Gastrocnemius medialis (tissue), 4 donors: ENCODE results near the gene SPTBN4. TPM values are rescaled to one million over a fixed set of nuclear protein-coding genes. Genes with fewer than 3 reads are reported as not detected.
A peak's percentile ranks its signal among the peaks of the same experiment; 100 is the strongest.

ENCODE experiments used
- ATAC-seq, 2 donors: fragments of 150-250 bp; one replicate each; pipeline ENCODE4 v1.9.1; 2016
- DNase-seq, 2 donors: peaks; one replicate each; pipeline ENCODE4 v3.0.0-alpha.2; 2019
- H3K27ac ChIP-seq, 4 donors: fragments of 200-600 bp; sonication (generic); 1 replicate in 1 of 4; 2 replicates in 3 of 4; pipeline ENCODE4 v1.5.1; 2016 to 2018; ENCODE audit warnings: mild to moderate bottlenecking in 2 of 4, moderate library complexity in 1 of 4
- H3K27me3 ChIP-seq, 3 donors: fragments of 200-600 bp; sonication (generic) in 2 of 3; 1 replicate in 1 of 3; 2 replicates in 2 of 3; pipeline versions ENCODE4 v1.5.1 to v1.6.0; 2016 to 2019; ENCODE audit warnings: mild to moderate bottlenecking in 1 of 3, moderate library complexity in 1 of 3
- H3K36me3 ChIP-seq, 2 donors: fragments of 200-600 bp; sonication (generic) in 1 of 2; one replicate each; pipeline ENCODE4 v1.5.1; 2017 to 2018
- H3K4me1 ChIP-seq, 2 donors: fragments of 200-600 bp; sonication (generic) in 1 of 2; one replicate each; pipeline ENCODE4 v1.5.1; 2016 to 2017; ENCODE audit warnings: mild to moderate bottlenecking in 2 of 2
- H3K4me3 ChIP-seq, 4 donors: fragments of 200-600 bp; sonication (generic) in 3 of 4; 1 replicate in 1 of 4; 2 replicates in 3 of 4; pipeline ENCODE4 v1.5.1; 2016 to 2019; ENCODE audit warnings: mild to moderate bottlenecking in 2 of 4
- H3K9me3 ChIP-seq, 3 donors: fragments of 200-600 bp; sonication (generic) in 2 of 3; 1 replicate in 1 of 3; 2 replicates in 2 of 3; pipeline ENCODE4 v1.5.1; 2016 to 2019
- POLR2A ChIP-seq, 2 donors: fragments of 450-650 bp; IDR thresholded peaks; one replicate each; pipeline ENCODE4 v1.6.1; 2017; ENCODE audit warnings: antibody characterized with exemption in 2 of 2, mild to moderate bottlenecking in 2 of 2, moderate library complexity in 2 of 2
- in situ Hi-C, 4 donors: fragments of 200-750 bp; cut with MboI; loops; one replicate each; pipeline versions ENCODE4 v1.15.0 to v1.8.0; 2017; ENCODE audit warnings: low sequenced_read_pairs in 4 of 4
- intact Hi-C: fragments of 100-400 bp; cut with DNase I; formaldehyde crosslinking; loops from one replicate; pipeline ENCODE4 v1.15.1; 2023; ENCODE audit warnings: low total_unique reads
- total RNA-seq, 4 donors: library from RNA; depleted of rRNA; stranded (reverse); fragments of >200 nt; gene quantifications; one replicate each; pipeline versions ENCODE4 v1.1.0 to v1.2.3, GENCODE V29; 2016
- TF ChIP-seq, protein P1 (sequence below), 5 experiments: fragments of 450-650 bp in 3 of 5; fragments of 200-600 bp in 2 of 5; sonication (generic) in 2 of 5; IDR thresholded peaks in 4 of 5; conservative IDR thresholded peaks in 1 of 5; 1 replicate in 4 of 5; 2 replicates in 1 of 5; pipeline ENCODE4 v1.5.1; 2016 to 2019; ENCODE audit warnings: antibody characterized with exemption in 5 of 5, mild to moderate bottlenecking in 3 of 5, moderate library complexity in 3 of 5

Gene SPTBN4
- total RNA-seq, 4 donors from 2014 or later: 0.86 to 5.9 (median 2.4) TPM

DNA sequence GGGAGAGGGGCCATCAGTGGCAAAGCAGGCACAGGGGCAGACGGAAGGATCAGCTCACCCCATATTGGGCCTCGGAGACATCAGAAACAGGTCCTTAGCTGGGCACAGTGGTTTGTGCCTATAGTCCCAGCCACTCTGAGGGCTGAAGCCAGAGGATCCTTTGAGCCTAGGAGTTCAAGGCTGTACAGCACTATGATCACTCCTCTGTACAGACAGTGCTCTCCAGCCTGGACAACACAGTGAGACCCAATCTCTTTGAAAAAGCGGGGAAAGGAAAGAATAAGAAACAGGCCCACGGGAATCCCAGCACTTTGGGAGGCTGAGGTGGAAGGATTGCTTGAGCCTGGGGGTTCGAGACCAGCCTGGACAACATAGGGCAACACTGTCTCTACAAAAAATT lies 47.0 kb upstream of the SPTBN4 start:
- Histone ChIP-seq H3K36me3 (peaks cover 0 to 13% of the 10 kb centered on the region in 2 donors), H3K4me3 (no peak overlapping the region), H3K4me1 (peaks cover 45 to 47% of the 10 kb centered on the region in 2 donors), H3K9me3 (no peaks in the 10 kb centered on the region), H3K27ac (peak overlapping the region; percentile 98 to 100 (median 99)), H3K27me3 (no peaks in the 10 kb centered on the region)
- no peak for DNase-seq
- in situ Hi-C loops (loop anchor here in 1 of 4 donors (10.0 kb wide), 1 partner anchor 45 kb away; the partner anchor contains the start of genes BLVRB and SPTBN4), intact Hi-C loops (loop anchor here (5.0 to 10.0 kb wide), 3 partner anchors 72 to 1015 kb away; partner anchors contain the start of genes C19orf47, COQ8B, ITPKC and PLD3)
- ATAC-seq: no peak
- TF ChIP-seq POLR2A (IDR thresholded peaks at IDR 0.05): no peak
- TF ChIP-seq, protein P1, sequence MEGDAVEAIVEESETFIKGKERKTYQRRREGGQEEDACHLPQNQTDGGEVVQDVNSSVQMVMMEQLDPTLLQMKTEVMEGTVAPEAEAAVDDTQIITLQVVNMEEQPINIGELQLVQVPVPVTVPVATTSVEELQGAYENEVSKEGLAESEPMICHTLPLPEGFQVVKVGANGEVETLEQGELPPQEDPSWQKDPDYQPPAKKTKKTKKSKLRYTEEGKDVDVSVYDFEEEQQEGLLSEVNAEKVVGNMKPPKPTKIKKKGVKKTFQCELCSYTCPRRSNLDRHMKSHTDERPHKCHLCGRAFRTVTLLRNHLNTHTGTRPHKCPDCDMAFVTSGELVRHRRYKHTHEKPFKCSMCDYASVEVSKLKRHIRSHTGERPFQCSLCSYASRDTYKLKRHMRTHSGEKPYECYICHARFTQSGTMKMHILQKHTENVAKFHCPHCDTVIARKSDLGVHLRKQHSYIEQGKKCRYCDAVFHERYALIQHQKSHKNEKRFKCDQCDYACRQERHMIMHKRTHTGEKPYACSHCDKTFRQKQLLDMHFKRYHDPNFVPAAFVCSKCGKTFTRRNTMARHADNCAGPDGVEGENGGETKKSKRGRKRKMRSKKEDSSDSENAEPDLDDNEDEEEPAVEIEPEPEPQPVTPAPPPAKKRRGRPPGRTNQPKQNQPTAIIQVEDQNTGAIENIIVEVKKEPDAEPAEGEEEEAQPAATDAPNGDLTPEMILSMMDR (IDR thresholded peaks at IDR 0.05 in 4 of 5, conservative IDR thresholded peaks at IDR 0.05 in 1 of 5): no peak

DNA sequence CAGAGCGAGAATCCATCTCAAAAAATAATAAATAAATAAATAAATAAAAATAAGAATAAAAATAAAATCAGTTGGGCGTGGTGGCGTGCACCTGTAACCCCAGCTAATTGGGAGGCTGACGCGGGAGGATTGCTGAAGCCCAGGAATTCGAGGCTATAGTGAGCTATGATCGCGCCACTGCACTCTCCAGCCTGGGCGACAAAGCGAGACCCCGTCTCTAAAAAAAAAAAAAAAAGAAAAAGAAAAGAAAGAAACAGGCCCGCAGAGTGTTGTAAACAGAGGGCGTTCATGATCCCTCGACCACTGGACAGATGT lies 46.4 kb upstream of the SPTBN4 start:
- Histone ChIP-seq H3K4me3 (peak overlapping the region; percentile 81 to 93 (median 88)), H3K27me3 (no peaks in the 10 kb centered on the region), H3K36me3 (peaks cover 0 to 13% of the 10 kb centered on the region in 2 donors), H3K9me3 (no peaks in the 10 kb centered on the region), H3K27ac (peak overlapping the region; percentile 98 to 100 (median 99)), H3K4me1 (peaks cover 45% of the 10 kb centered on the region in 2 donors)
- no peak for ATAC-seq
- TF ChIP-seq POLR2A (IDR thresholded peaks at IDR 0.05): no peak
- TF ChIP-seq, protein P1 (IDR thresholded peaks at IDR 0.05 in 4 of 5, conservative IDR thresholded peaks at IDR 0.05 in 1 of 5): no peak
- in situ Hi-C loops (no loop called here), intact Hi-C loops (loop anchor here (5.0 to 10.0 kb wide), 3 partner anchors 73 to 1016 kb away; partner anchors contain the start of genes C19orf47, COQ8B, ITPKC and PLD3)
- DNase-seq: no peak

DNA sequence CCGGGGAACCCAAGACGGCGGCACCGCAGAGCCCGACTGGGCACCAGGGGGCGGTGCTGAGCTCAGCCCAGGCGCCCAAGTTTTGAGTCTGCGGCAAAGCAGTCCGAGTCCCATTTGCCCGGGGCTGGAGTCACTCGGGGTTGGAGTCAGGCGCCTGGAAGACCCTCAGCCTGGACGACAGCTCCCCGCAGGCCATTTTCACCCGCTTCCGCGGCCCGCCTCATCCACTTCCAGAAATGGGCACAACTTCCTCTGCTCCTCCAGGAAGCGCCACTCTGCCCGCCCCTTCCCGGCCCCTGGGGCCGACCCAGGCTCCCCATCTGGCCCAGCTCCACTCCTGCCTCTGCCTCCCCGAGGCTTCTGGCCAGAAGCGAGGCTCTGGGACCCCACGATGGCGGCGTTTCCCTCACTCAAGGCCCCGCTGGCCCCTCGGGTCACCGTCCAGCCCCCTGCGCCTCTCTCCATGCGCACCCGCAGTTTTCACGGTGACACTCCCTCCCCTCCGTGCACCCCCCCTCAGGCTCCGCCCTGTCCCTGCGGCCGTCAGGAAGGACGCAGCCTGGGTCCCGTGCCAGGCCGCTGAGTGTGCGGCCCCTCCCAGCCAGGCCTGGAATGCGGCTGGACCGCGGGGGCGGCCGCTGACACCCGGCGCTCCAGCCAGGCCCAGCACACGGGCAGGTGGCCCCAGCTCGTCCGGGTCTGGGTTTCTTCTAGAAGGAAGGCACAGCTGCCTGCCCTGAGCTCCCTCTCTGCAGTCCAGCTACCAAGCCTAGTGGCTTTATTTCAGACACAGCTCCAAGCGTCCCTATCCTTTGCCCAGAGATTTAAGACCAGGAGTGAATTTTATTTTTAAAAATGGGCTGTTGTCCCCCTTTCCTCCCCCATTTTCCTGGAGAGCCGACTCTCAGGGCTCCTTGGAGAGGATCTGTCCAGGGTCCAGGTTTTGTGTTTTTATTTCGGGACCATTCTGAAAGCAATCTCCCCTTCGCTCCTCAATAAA lies 45.7 kb upstream of the SPTBN4 start:
- intact Hi-C loops: loop anchor here (1.0 to 10.0 kb wide), 5 partner anchors 23 to 1016 kb away; partner anchors contain the start of genes BLVRB, C19orf47, COQ8B and ITPKC
- in situ Hi-C loops: no loop called here
- peaks cover 45% of the 10 kb centered on the region in 2 donors for H3K4me1 ChIP-seq

DNA sequence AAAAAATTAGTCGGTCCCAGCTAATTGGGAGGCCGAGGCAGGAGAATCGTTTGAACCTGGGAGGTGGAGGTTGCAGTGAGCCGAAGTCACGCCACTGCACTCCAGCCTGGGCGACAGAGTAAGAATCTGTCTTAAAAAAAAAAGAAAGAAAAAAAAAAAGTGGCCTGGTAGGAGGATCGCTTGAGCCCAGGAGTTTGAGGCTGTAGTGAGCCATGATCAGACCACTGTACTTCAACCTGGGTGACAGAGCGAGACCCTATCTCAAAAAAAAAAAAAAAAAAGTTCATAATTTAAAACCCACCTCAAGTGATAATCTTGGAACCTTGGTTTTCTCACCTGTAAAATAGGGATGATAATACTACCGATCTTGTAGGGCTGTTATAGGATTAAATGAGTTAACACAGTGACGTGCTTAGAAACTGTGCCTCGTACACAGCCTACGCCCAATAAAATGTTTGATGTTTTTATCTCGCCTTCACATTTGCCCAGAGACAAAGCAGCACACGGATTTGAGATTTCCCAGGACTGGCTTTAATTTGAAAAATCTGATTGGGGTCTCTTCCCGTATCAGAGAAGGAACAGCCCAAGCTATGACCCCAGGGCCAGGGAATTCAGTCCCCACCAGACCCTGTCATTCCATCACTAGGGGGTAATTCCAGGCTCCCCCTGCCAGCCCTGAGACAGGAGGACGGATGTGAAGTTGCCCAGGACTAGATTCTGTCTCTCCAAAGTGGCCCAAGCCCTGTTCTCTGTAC lies 44.6 kb upstream of the SPTBN4 start:
- intact Hi-C loops (loop anchor here (1.0 to 10.0 kb wide), 5 partner anchors 22 to 1017 kb away; partner anchors contain the start of genes BLVRB, C19orf47, COQ8B and ITPKC), in situ Hi-C loops (no loop called here)
- H3K4me3 ChIP-seq: peak overlapping the region; percentile 81 to 93 (median 88)
- no peaks in the 10 kb centered on the region for H3K27me3 ChIP-seq
- ATAC-seq (no peak), DNase-seq (no peak)
- H3K9me3 ChIP-seq: no peaks in the 10 kb centered on the region
- H3K36me3 ChIP-seq: peaks cover 0 to 13% of the 10 kb centered on the region in 2 donors
- TF ChIP-seq POLR2A (IDR thresholded peaks at IDR 0.05): no peak
- TF ChIP-seq, protein P1 (IDR thresholded peaks at IDR 0.05 in 4 of 5, conservative IDR thresholded peaks at IDR 0.05 in 1 of 5): no peak
- peak overlapping the region; percentile 98 to 100 (median 99) for H3K27ac ChIP-seq
- peaks cover 43 to 44% of the 10 kb centered on the region in 2 donors for H3K4me1 ChIP-seq

More for the DNA sequence above, 45.7 kb upstream of the SPTBN4 start:
- no peaks in the 10 kb centered on the region for H3K27me3 ChIP-seq
- TF ChIP-seq POLR2A (IDR thresholded peaks at IDR 0.05): peak; percentile 97
- TF ChIP-seq, protein P1 (IDR thresholded peaks at IDR 0.05 in 4 of 5, conservative IDR thresholded peaks at IDR 0.05 in 1 of 5): peak; percentile 95 to 99 (median 96)
- H3K9me3 ChIP-seq: no peaks in the 10 kb centered on the region
- peaks cover 0 to 13% of the 10 kb centered on the region in 2 donors for H3K36me3 ChIP-seq
- peak; percentile 67 to 72 for ATAC-seq
- H3K27ac ChIP-seq: peak overlapping the region; percentile 98 to 100 (median 99)
- H3K4me3 ChIP-seq: peak overlapping the region; percentile 81 to 93 (median 88)
- DNase-seq: peak; percentile 93 to 96
